H1 (cell line): ENCODE measurements around the gene IGLL5. TPM values are rescaled to one million over a fixed set of nuclear protein-coding genes. Genes with fewer than 3 reads are reported as not detected.

Experiments used
- CTCF ChIA-PET: fragments of 300-600 bp; sonication (Branson Sonifier 250); formaldehyde crosslinking; loops from one replicate; lab custom pipeline; 2021; ENCODE audit not compliant: partially characterized antibody; lab: Charles Lee
- POLR2A ChIA-PET: fragments of 300-600 bp; sonication (Branson Sonifier 250); formaldehyde crosslinking; loops from one replicate; lab custom pipeline; 2021; ENCODE audit warnings: inconsistent platforms; ENCODE audit not compliant: partially characterized antibody; lab: Charles Lee
- DNase-seq, 2 experiments: peaks; one replicate each; pipeline versions ENCODE4 v3.0.0 to v3.0.0-alpha.2; 2010 to 2022; ENCODE audit warnings: low spot score in 2 of 2, low read depth in 1 of 2, mixed read lengths in 1 of 2
- FAIRE-seq: peaks from 2 replicates; lab custom pipeline; 2011; peaks lifted over from hg19 to GRCh38; lab: Jason Lieb, UNC
- H2AFZ ChIP-seq: 2 replicates; pipeline ENCODE4 v1.8.1; 2012; ENCODE audit warnings: low read length, inconsistent platforms
- H2AK5ac ChIP-seq: 2 replicates; pipeline ENCODE4 v1.6.1; 2013; ENCODE audit warnings: low read depth, low read length
- H2BK120ac ChIP-seq: replicated peaks from 2 replicates; pipeline ENCODE3; 2013; ENCODE audit warnings: low read depth, low read length, inconsistent platforms
- H2BK12ac ChIP-seq: 2 replicates; pipeline ENCODE4 v1.6.1; 2013; ENCODE audit warnings: low read depth, low read length
- H2BK15ac ChIP-seq: 2 replicates; pipeline ENCODE4 v1.6.1; 2013; ENCODE audit warnings: low read length
- H2BK20ac ChIP-seq: 2 replicates; pipeline ENCODE4 v1.6.1; 2013; ENCODE audit warnings: low read length
- H2BK5ac ChIP-seq: 2 replicates; pipeline ENCODE4 v1.6.1; 2013; ENCODE audit warnings: low read depth, low read length
- H3K14ac ChIP-seq: 2 replicates; pipeline ENCODE4 v1.6.1; 2013; ENCODE audit warnings: inconsistent platforms; ENCODE audit not compliant: insufficient read length
- H3K18ac ChIP-seq: 2 replicates; pipeline ENCODE4 v1.6.1; 2013; ENCODE audit warnings: low read length; ENCODE audit errors: extremely low read depth
- H3K23ac ChIP-seq: 2 replicates; pipeline ENCODE4 v1.6.1; 2013; ENCODE audit warnings: inconsistent platforms; ENCODE audit not compliant: insufficient read length
- H3K23me2 ChIP-seq: 2 replicates; pipeline ENCODE4 v1.6.1; 2013; ENCODE audit warnings: low read depth, low read length
- H3K27ac ChIP-seq: 2 replicates; pipeline ENCODE4 v1.6.1; 2011; ENCODE audit warnings: low read depth, low read length, inconsistent platforms
- H3K27me3 ChIP-seq, 4 experiments: replicated peaks in 1 of 4; 1 replicate in 1 of 4; 2 replicates in 3 of 4; pipeline versions ENCODE4 v1.6.1 to v1.8.1; 2011 to 2013; ENCODE audit warnings: low read length in 3 of 4, mild to moderate bottlenecking in 3 of 4, inconsistent platforms in 2 of 4, mixed read lengths in 2 of 4, moderate library complexity in 1 of 4; ENCODE audit not compliant: control insufficient read depth in 3 of 4, insufficient read depth in 3 of 4; ENCODE audit errors: extremely low read depth in 1 of 4
- H3K36me3 ChIP-seq, 4 experiments: 2 replicates each; pipeline versions ENCODE4 v1.6.1 to v1.8.1; 2011 to 2013; ENCODE audit warnings: mild to moderate bottlenecking in 4 of 4, low read length in 3 of 4, moderate library complexity in 2 of 4, control low read depth in 1 of 4, inconsistent platforms in 1 of 4; ENCODE audit not compliant: insufficient read depth in 4 of 4, control insufficient read depth in 2 of 4
- H3K4ac ChIP-seq: replicated peaks from 2 replicates; pipeline ENCODE3; 2013; ENCODE audit warnings: low read length, low read depth, mixed read lengths, inconsistent platforms; ENCODE audit not compliant: insufficient read length
- H3K4me1 ChIP-seq, 4 experiments: replicated peaks in 1 of 4; 1 replicate in 1 of 4; 2 replicates in 3 of 4; pipeline versions ENCODE4 v1.6.1 to v1.8.1; 2011 to 2013; ENCODE audit warnings: low read length in 3 of 4, inconsistent platforms in 2 of 4, mixed read lengths in 1 of 4; ENCODE audit not compliant: insufficient read depth in 4 of 4, control insufficient read depth in 3 of 4
- H3K4me2 ChIP-seq, 2 experiments: 2 replicates each; pipeline versions ENCODE4 v1.6.1 to v1.8.1; 2011 to 2013; ENCODE audit warnings: low read depth in 2 of 2, low read length in 2 of 2, control low read depth in 1 of 2, inconsistent platforms in 1 of 2, mild to moderate bottlenecking in 1 of 2; ENCODE audit not compliant: insufficient read depth in 1 of 2
- H3K4me3 ChIP-seq, 4 experiments: fragments of 200-600, 300-600 bp in 1 of 4; sonication (generic), shearing (Covaris generic), sonication (Bioruptor Twin) in 1 of 4; 2 replicates each; pipeline versions ENCODE4 v1.5.1 to v1.8.1; 2011 to 2016; ENCODE audit warnings: low read length in 4 of 4, low read depth in 3 of 4, control low read depth in 2 of 4, inconsistent platforms in 2 of 4, mild to moderate bottlenecking in 2 of 4, mixed read lengths in 1 of 4, moderate library complexity in 1 of 4; ENCODE audit not compliant: insufficient read depth in 2 of 4; ENCODE audit errors: extremely low read depth in 1 of 4
- H3K56ac ChIP-seq: replicated peaks from 2 replicates; pipeline ENCODE3; 2013; ENCODE audit warnings: low read depth, mild to moderate bottlenecking, mixed read lengths, low read length, inconsistent platforms; ENCODE audit not compliant: insufficient read length
- H3K79me1 ChIP-seq: 2 replicates; pipeline ENCODE4 v1.6.1; 2013; ENCODE audit warnings: low read depth, low read length, control low read depth
- H3K79me2 ChIP-seq, 2 experiments: 2 replicates each; pipeline versions ENCODE4 v1.6.1 to v1.8.1; 2012 to 2013; ENCODE audit warnings: low read length in 2 of 2, mild to moderate bottlenecking in 2 of 2, inconsistent platforms in 1 of 2; ENCODE audit not compliant: insufficient read depth in 2 of 2, control insufficient read depth in 1 of 2
- H3K9ac ChIP-seq, 4 experiments: replicated peaks in 1 of 4; 1 replicate in 1 of 4; 2 replicates in 3 of 4; pipeline versions ENCODE4 v1.6.1 to v1.8.1; 2011 to 2013; ENCODE audit warnings: low read depth in 3 of 4, low read length in 3 of 4, control low read depth in 2 of 4, mild to moderate bottlenecking in 2 of 4, moderate library complexity in 2 of 4, inconsistent platforms in 1 of 4; ENCODE audit errors: extremely low read depth in 1 of 4
- H3K9me3 ChIP-seq, 2 experiments: 2 replicates each; pipeline versions ENCODE4 v1.6.1 to v1.8.1; 2012 to 2013; ENCODE audit warnings: mild to moderate bottlenecking in 2 of 2, moderate library complexity in 2 of 2, control low read depth in 1 of 2, inconsistent platforms in 1 of 2, low read depth in 1 of 2, low read length in 1 of 2, mixed read lengths in 1 of 2; ENCODE audit not compliant: insufficient read depth in 2 of 2
- H4K20me1 ChIP-seq, 2 experiments: replicated peaks in 1 of 2; 2 replicates each; pipeline versions ENCODE3 to v1.8.1; 2011 to 2013; ENCODE audit warnings: inconsistent platforms in 2 of 2, low read length in 2 of 2, mild to moderate bottlenecking in 1 of 2; ENCODE audit not compliant: insufficient read depth in 2 of 2, control insufficient read depth in 1 of 2
- H4K5ac ChIP-seq: 2 replicates; pipeline ENCODE4 v1.6.1; 2013; ENCODE audit warnings: low read length, low read depth, mixed read lengths, inconsistent platforms; ENCODE audit not compliant: insufficient read length
- H4K8ac ChIP-seq: 2 replicates; pipeline ENCODE4 v1.8.0; 2013; ENCODE audit warnings: mild to moderate bottlenecking, moderate library complexity, low read length, inconsistent platforms; ENCODE audit not compliant: insufficient read depth; ENCODE audit errors: extremely low read depth
- H4K91ac ChIP-seq: replicated peaks from 2 replicates; pipeline ENCODE3; 2013; ENCODE audit warnings: low read length, mixed read lengths, inconsistent platforms; ENCODE audit not compliant: insufficient read length
- CEBPB ChIP-seq: IDR thresholded peaks from 2 replicates; pipeline ENCODE4 v1.6.1; 2012; ENCODE audit warnings: low read depth, low read length
- CREB1 ChIP-seq: IDR thresholded peaks from 2 replicates; pipeline ENCODE4 v1.6.1; 2012; ENCODE audit warnings: inconsistent platforms
- HDAC6 ChIP-seq: IDR thresholded peaks from one replicate; pipeline ENCODE4 v1.7.1; 2012; ENCODE audit warnings: low read depth, mild to moderate bottlenecking, inconsistent platforms, low read length, moderate library complexity
- NANOG ChIP-seq: IDR thresholded peaks from 2 replicates; pipeline ENCODE4 v1.6.1; 2011; ENCODE audit warnings: low read length, low read depth, mild to moderate bottlenecking, inconsistent platforms; ENCODE audit not compliant: insufficient read depth, poor library complexity, severe bottlenecking
- NRF1 ChIP-seq: IDR thresholded peaks from 2 replicates; pipeline ENCODE4 v1.6.1; 2011; ENCODE audit warnings: mild to moderate bottlenecking, low read depth, low read length, improper control_type of control experiment
- POU5F1 ChIP-seq: IDR thresholded peaks from 2 replicates; pipeline ENCODE4 v1.6.1; 2011; ENCODE audit warnings: low read depth, mild to moderate bottlenecking, low read length, moderate library complexity
- RNF2 ChIP-seq: fragments of 200-900, 300-1000 bp; sonication (generic); IDR thresholded peaks from 2 replicates; pipeline ENCODE4 v1.7.1; 2016; ENCODE audit warnings: borderline replicate concordance, low read depth, mild to moderate bottlenecking, antibody characterized with exemption, low read length; ENCODE audit not compliant: poor library complexity, severe bottlenecking; ENCODE audit errors: missing control alignments
- SAP30 ChIP-seq: fragments of 300-600 bp; sonication (generic); IDR thresholded peaks from 2 replicates; pipeline ENCODE4 v1.7.1; 2012; ENCODE audit warnings: low read length, moderate library complexity, mild to moderate bottlenecking, inconsistent platforms; ENCODE audit not compliant: insufficient read depth, insufficient replicate concordance
- SIN3A ChIP-seq, 2 experiments: IDR thresholded peaks in 1 of 2; conservative IDR thresholded peaks in 1 of 2; 2 replicates each; pipeline ENCODE4 v1.6.1; 2011 to 2012; ENCODE audit warnings: low read length in 2 of 2, improper control_type of control experiment in 1 of 2, low read depth in 1 of 2, mild to moderate bottlenecking in 1 of 2
- SIRT6 ChIP-seq: IDR thresholded peaks from one replicate; pipeline ENCODE4 v1.7.1; 2012; ENCODE audit warnings: low read length, inconsistent platforms
- SIX5 ChIP-seq: IDR thresholded peaks from 2 replicates; pipeline ENCODE4 v1.6.1; 2011; ENCODE audit warnings: mild to moderate bottlenecking, low read depth, low read length
- TCF12 ChIP-seq: IDR thresholded peaks from 2 replicates; pipeline ENCODE4 v1.6.1; 2011; ENCODE audit warnings: low read depth, mild to moderate bottlenecking, low read length
- WGBS, 2 experiments: shearing (Covaris generic) in 1 of 2; methylation state at CpG; one replicate each; pipeline versions ENCODE4 v1.1.6 to v1.1.7; 2013 to 2015; ENCODE audit warnings: low lambda C conversion rate in 2 of 2, mixed read lengths in 2 of 2, inconsistent platforms in 1 of 2, low coverage in 1 of 2, missing lambda C conversion rate in 1 of 2; ENCODE audit not compliant: insufficient replicate concordance in 2 of 2, insufficient coverage in 1 of 2, insufficient read length in 1 of 2; ENCODE audit errors: extremely low coverage in 1 of 2, missing lambda C conversion rate in 1 of 2; 5-methylcytosine and 5-hydroxymethylcytosine counted together
- polyA plus RNA-seq, 7 experiments: library from polyadenylated mRNA; depleted of rRNA in 3 of 7; stranded (reverse) in 5 of 7; unstranded in 2 of 7; fragments of >200 nt in 5 of 7; fragments of 200-250 nt in 2 of 7; gene quantifications; 1 replicate in 5 of 7; 2 replicates in 1 of 7; 4 replicates in 1 of 7; pipeline versions ENCODE4 v1.2.1 to v1.2.3, GENCODE V29; 2011 to 2013; ENCODE audit warnings: missing spikeins in 2 of 7, mixed read lengths in 2 of 7
- total RNA-seq: library from RNA; stranded (reverse); fragmentation: NEBNext Ultra II Directional; extraction: Animal tissue kit (Norgen Biotek cat#: 25700); gene quantifications from 2 replicates; pipeline ENCODE4 v1.2.1, GENCODE V29; 2021

The IGLL5 gene
- total and polyA plus RNA-seq, 2 of the 8 experiments (the other 6 are each of a cell fraction or from before 2014, with no cell fraction given): not detected

DNA sequence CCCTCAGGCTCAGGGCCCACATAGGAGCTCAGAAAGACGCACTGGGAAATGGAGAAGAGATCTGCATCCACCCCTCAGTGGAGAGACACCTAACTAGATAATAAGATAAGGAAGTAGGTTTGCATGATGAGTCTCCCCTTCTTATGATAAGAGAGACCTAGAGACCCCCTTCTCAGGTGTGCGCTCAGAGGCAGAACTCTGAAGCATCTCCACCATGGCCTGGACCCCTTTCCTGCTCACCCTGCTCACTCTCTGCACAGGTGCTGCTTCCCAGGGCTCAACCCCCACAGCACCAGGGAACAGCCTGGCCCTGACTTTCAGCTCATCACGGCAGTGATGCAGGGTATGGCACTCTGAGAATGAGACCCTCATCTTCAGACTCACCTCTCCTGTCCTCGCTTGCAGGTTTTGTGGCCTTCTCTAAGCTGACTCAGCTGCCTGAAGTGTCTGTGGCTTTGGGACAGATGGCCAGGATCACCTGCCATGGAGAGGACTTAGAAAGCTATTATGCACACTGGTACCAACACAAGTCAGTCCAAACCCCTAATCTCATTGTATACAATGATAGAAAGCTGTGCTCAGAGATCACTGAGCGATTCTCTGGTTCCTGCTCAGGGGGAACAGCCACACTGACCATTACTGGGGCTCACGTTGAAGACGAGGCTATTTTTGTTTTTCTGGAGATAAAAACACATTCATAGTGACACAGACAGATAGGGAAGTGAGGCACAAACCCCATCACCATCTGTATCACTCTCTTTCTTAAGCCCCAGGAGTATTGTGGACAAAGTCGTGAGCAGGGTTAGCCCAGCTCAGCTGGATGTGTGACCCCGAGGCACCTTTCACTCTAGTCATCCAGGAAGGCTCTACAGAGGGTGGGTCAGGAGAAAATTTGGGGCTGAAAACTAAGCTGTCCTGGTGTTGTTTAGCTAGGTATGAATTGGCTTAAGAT lies 29.7 kb upstream of the IGLL5 start:
- no peaks in the 10 kb centered on the region for H4K20me1 ChIP-seq
- DNase-seq (no peak), FAIRE-seq (no peak)
- no peak overlapping the region for H3K27ac ChIP-seq
- H3K14ac ChIP-seq: no peak overlapping the region
- no peak overlapping the region for H3K4me2 ChIP-seq
- H3K79me2 ChIP-seq: no peaks in the 10 kb centered on the region
- peaks cover 9 to 47% of the 10 kb centered on the region in 2 experiments; a peak in 3 of 4 replicates for H3K9me3 ChIP-seq
- no peak overlapping the region for H2BK5ac ChIP-seq
- H4K8ac ChIP-seq: no peak overlapping the region
- peaks cover 7 to 32% (median 15%) of the 10 kb centered on the region in 4 experiments; a peak in 6 of 7 replicates for H3K27me3 ChIP-seq
- no peak overlapping the region for H3K23ac ChIP-seq
- no peak overlapping the region for H2BK15ac ChIP-seq
- H4K5ac ChIP-seq: no peak overlapping the region
- no peaks in the 10 kb centered on the region for H3K79me1 ChIP-seq
- no peak overlapping the region for H4K91ac ChIP-seq
- H3K18ac ChIP-seq: no peak overlapping the region
- no peaks in the 10 kb centered on the region for H3K23me2 ChIP-seq
- no peak overlapping the region for H2BK12ac ChIP-seq
- H3K4me1 ChIP-seq: no peaks in the 10 kb centered on the region
- no peak overlapping the region for H3K4ac ChIP-seq
- no peak overlapping the region for H3K4me3 ChIP-seq
- no peak overlapping the region for H3K9ac ChIP-seq
- WGBS, 2 experiments: 82% methylated on average over 9 of the region's 9 CpGs; no CpG with 5 or more reads in 1 of the 2 experiments
- POLR2A ChIA-PET: no interaction called here
- CTCF ChIA-PET: interaction anchor here (0.9 to 1.2 kb wide), 2 partner anchors 20 to 26 kb away, joined by 3 to 4 read pairs; no protein-coding TSS in a partner anchor
- H2BK120ac ChIP-seq: no peak overlapping the region
- no peak overlapping the region for H3K56ac ChIP-seq
- no peak overlapping the region for H2AFZ ChIP-seq
- H3K36me3 ChIP-seq: no peaks in the 10 kb centered on the region
- no peak overlapping the region for H2AK5ac ChIP-seq
- no peak overlapping the region for H2BK20ac ChIP-seq
- TF ChIP-seq SIX5: no peak
- TF ChIP-seq TCF12: no peak
- no peak for TF ChIP-seq HDAC6
- no peak for TF ChIP-seq CEBPB
- TF ChIP-seq RNF2: no peak
- no peak for TF ChIP-seq SIN3A (conservative IDR thresholded peaks at IDR 0.05 in 1 of 2, IDR thresholded peaks at IDR 0.05 in 1 of 2; ENCODE audit: low read depth in 1 of 2, low read length in 2 of 2)
- no peak for TF ChIP-seq SAP30
- TF ChIP-seq NANOG: no peak
- no peak for TF ChIP-seq SIRT6
- no peak for TF ChIP-seq POU5F1
- no peak for TF ChIP-seq NRF1
- TF ChIP-seq CREB1: no peak
